ENCODE measurements around the gene CELF4.

DNA sequence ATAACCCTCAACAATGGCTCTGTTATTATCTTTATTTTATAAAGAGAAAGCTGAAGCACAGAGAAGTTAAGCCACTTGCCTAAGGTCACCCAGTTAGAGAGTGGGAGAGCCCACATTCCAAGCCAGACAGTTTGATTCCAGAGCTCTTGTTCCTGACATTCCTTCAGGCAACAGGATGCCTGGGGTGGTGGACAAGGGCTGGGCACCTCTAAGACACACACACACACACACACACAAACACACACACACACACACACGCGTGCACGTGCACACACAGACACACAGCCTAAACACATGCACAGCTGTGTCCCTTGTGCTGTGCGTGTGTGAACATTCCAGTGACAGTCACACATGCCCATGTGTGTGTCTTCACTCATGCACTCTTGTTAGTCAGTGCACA, 26.4 kb downstream of the CELF4 start:
- TF ChIP-seq POLR2A (IDR thresholded peaks at IDR 0.05; ENCODE audit: low read depth, low read length) (no peak), TAF1 (IDR thresholded peaks at IDR 0.05; ENCODE audit: borderline replicate concordance, low read depth, low read length) (no peak)

Measured in GM12892 (cell line).